Measurements from ENCODE around the gene LINC00305.

Gene LINC00305

GRCh38 chr18:64134044-64134747 is 14.7 kb downstream of the LINC00305 start:
- Histone ChIP-seq H3K4me3 (ENCODE audit: low read depth in 1 of 2, low read length in 2 of 2) (no peak overlapping the region), H3K27ac (ENCODE audit: low read length) (no peak overlapping the region), H3K79me2 (ENCODE audit: insufficient read depth, low read length) (no peaks in the 10 kb centered on the region)

DNA sequence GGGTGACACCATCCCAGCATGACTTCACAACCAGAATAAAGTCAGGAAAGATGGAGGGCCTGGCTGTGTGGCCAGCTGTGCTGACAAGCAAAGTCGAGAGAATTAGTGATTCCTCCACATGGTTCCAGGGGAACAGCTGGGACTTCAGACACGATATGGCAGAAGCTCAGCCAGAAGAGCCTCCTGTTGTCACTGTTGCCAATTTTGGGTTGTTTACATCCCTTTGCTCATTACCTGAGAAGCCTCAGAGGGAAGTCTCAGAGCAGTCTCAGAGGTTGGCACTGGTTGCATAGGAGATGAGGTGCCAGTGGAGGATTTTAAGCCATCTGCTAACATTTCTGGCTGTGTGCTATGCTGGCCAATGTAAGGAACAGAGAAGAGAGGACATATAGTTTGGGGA is 16.0 kb downstream of the LINC00305 start:
- DNase-seq = no peak

More at GRCh38 chr18:64134044-64134747, 14.7 kb downstream of the LINC00305 start:
- DNase-seq = no peak
- no peak overlapping the region for H3K9ac ChIP-seq (ENCODE audit: low read depth, low read length)
- no peaks in the 10 kb centered on the region for H3K36me3 ChIP-seq (ENCODE audit: insufficient read depth, low read length)
- no peak for ATAC-seq (ENCODE audit: insufficient read depth, low read depth)
- H3K9me3 ChIP-seq (ENCODE audit: insufficient read depth, low read length, severe bottlenecking) = no peaks in the 10 kb centered on the region
- TF ChIP-seq, protein P1, sequence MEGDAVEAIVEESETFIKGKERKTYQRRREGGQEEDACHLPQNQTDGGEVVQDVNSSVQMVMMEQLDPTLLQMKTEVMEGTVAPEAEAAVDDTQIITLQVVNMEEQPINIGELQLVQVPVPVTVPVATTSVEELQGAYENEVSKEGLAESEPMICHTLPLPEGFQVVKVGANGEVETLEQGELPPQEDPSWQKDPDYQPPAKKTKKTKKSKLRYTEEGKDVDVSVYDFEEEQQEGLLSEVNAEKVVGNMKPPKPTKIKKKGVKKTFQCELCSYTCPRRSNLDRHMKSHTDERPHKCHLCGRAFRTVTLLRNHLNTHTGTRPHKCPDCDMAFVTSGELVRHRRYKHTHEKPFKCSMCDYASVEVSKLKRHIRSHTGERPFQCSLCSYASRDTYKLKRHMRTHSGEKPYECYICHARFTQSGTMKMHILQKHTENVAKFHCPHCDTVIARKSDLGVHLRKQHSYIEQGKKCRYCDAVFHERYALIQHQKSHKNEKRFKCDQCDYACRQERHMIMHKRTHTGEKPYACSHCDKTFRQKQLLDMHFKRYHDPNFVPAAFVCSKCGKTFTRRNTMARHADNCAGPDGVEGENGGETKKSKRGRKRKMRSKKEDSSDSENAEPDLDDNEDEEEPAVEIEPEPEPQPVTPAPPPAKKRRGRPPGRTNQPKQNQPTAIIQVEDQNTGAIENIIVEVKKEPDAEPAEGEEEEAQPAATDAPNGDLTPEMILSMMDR (IDR thresholded peaks at IDR 0.05; ENCODE audit: borderline replicate concordance, extremely low read depth, low read length, poor library complexity, severe bottlenecking) = no peak
- no peak for TF ChIP-seq EZH2 (IDR thresholded peaks at IDR 0.05; ENCODE audit: borderline replicate concordance, low read depth, low read length, severe bottlenecking)
- H2AFZ ChIP-seq (ENCODE audit: low read depth, low read length) = no peak overlapping the region
- peaks cover 13% of the 10 kb centered on the region for H3K27me3 ChIP-seq (ENCODE audit: insufficient read depth, low read length, poor library complexity)
- no peaks in the 10 kb centered on the region for H3K4me1 ChIP-seq (ENCODE audit: insufficient read depth, low read length)
- no peak overlapping the region for H3K4me2 ChIP-seq (ENCODE audit: insufficient read depth, low read length)
- no peaks in the 10 kb centered on the region for H4K20me1 ChIP-seq (ENCODE audit: insufficient read depth, low read length)

GRCh38 chr18:64131314-64131713 is 17.6 kb downstream of the LINC00305 start:
- no peak for TF ChIP-seq EZH2 (IDR thresholded peaks at IDR 0.05; ENCODE audit: borderline replicate concordance, low read depth, low read length, severe bottlenecking)
- TF ChIP-seq, protein P1 (IDR thresholded peaks at IDR 0.05; ENCODE audit: borderline replicate concordance, extremely low read depth, low read length, poor library complexity, severe bottlenecking) = no peak
- Histone ChIP-seq H2AFZ (ENCODE audit: low read depth, low read length) (no peak overlapping the region), H3K36me3 (ENCODE audit: insufficient read depth, low read length) (no peaks in the 10 kb centered on the region), H3K4me2 (ENCODE audit: insufficient read depth, low read length) (no peak overlapping the region), H4K20me1 (ENCODE audit: insufficient read depth, low read length) (no peaks in the 10 kb centered on the region), H3K9ac (ENCODE audit: low read depth, low read length) (no peak overlapping the region), H3K27ac (ENCODE audit: low read length) (no peak overlapping the region), H3K4me3 (ENCODE audit: low read depth in 1 of 2, low read length in 2 of 2) (no peak overlapping the region), H3K9me3 (ENCODE audit: insufficient read depth, low read length, severe bottlenecking) (no peaks in the 10 kb centered on the region), H3K27me3 (ENCODE audit: insufficient read depth, low read length, poor library complexity) (peaks cover 4% of the 10 kb centered on the region), H3K79me2 (ENCODE audit: insufficient read depth, low read length) (no peaks in the 10 kb centered on the region), H3K4me1 (ENCODE audit: insufficient read depth, low read length) (no peaks in the 10 kb centered on the region)
- no peak for ATAC-seq (ENCODE audit: insufficient read depth, low read depth)
- DNase-seq = no peak

More for the DNA sequence above, 16.0 kb downstream of the LINC00305 start:
- no peak for ATAC-seq (ENCODE audit: insufficient read depth, low read depth)
- Histone ChIP-seq H3K36me3 (ENCODE audit: insufficient read depth, low read length) (no peaks in the 10 kb centered on the region), H3K4me1 (ENCODE audit: insufficient read depth, low read length) (no peaks in the 10 kb centered on the region), H2AFZ (ENCODE audit: low read depth, low read length) (no peak overlapping the region), H3K79me2 (ENCODE audit: insufficient read depth, low read length) (no peaks in the 10 kb centered on the region), H3K4me3 (ENCODE audit: low read depth in 1 of 2, low read length in 2 of 2) (no peak overlapping the region), H3K9me3 (ENCODE audit: insufficient read depth, low read length, severe bottlenecking) (no peaks in the 10 kb centered on the region), H3K27me3 (ENCODE audit: insufficient read depth, low read length, poor library complexity) (peaks cover 12% of the 10 kb centered on the region), H3K9ac (ENCODE audit: low read depth, low read length) (no peak overlapping the region), H3K27ac (ENCODE audit: low read length) (no peak overlapping the region), H4K20me1 (ENCODE audit: insufficient read depth, low read length) (no peaks in the 10 kb centered on the region), H3K4me2 (ENCODE audit: insufficient read depth, low read length) (no peak overlapping the region)
- TF ChIP-seq, protein P1 (IDR thresholded peaks at IDR 0.05; ENCODE audit: borderline replicate concordance, extremely low read depth, low read length, poor library complexity, severe bottlenecking) = no peak
- TF ChIP-seq EZH2 (IDR thresholded peaks at IDR 0.05; ENCODE audit: borderline replicate concordance, low read depth, low read length, severe bottlenecking) = no peak
